Keratinocyte (primary cell): ENCODE data around the gene CEACAM8.

Experiments
- CTCF ChIP-seq, 3 experiments: IDR thresholded peaks in 1 of 3; conservative IDR thresholded peaks in 1 of 3; optimal IDR thresholded peaks in 1 of 3; 2 replicates in 2 of 3; 3 replicates in 1 of 3; pipeline versions ENCODE3 to v1.5.1; 2011; ENCODE audit warnings: low read length in 3 of 3, mild to moderate bottlenecking in 3 of 3, moderate library complexity in 2 of 3, control low read depth in 1 of 3, inconsistent platforms in 1 of 3; ENCODE audit not compliant: insufficient read depth in 2 of 3; ENCODE audit errors: extremely low read depth in 1 of 3
- EZH2 ChIP-seq: IDR thresholded peaks from one replicate; pipeline ENCODE4 v1.6.1; 2012; ENCODE audit warnings: inconsistent platforms, mild to moderate bottlenecking, low read length, moderate library complexity

GRCh38 chr19:42553292-42554045 is 41.3 kb downstream of the CEACAM8 start:
- TF ChIP-seq CTCF (optimal IDR thresholded peaks at IDR 0.05 in 1 of 3, IDR thresholded peaks at IDR 0.05 in 1 of 3, conservative IDR thresholded peaks at IDR 0.05 in 1 of 3; ENCODE audit: extremely low read depth in 1 of 3, insufficient read depth in 2 of 3, low read length in 3 of 3) (no peak), EZH2 (no peak)
